ENCODE data around the gene CCDC57. TPM values are rescaled to one million over a fixed set of nuclear protein-coding genes. Genes with fewer than 3 reads are reported as not detected.

CCDC57 gene
- total and polyA plus RNA-seq, 2 of the 4 experiments (the other 2 are of a cell fraction), result 7.3 to 31.3 TPM

- TF ChIP-seq CTCF (conservative IDR thresholded peaks at IDR 0.05; ENCODE audit: low read depth, low read length) (peak; percentile 45), SMC3 (IDR thresholded peaks at IDR 0.05; ENCODE audit: low read depth, low read length) (no peak; the same call in 1 of the 2 replicates), CHD1 (IDR thresholded peaks at IDR 0.05; ENCODE audit: low read depth, low read length) (no peak; the same call in 1 of the 2 replicates), FOS (IDR thresholded peaks at IDR 0.05; ENCODE audit: low read depth, low read length) (no peak), MXI1 (IDR thresholded peaks at IDR 0.05; ENCODE audit: borderline replicate concordance, low read depth, low read length) (peak; percentile 5; the same call in 1 of the 2 replicates), MAFK (IDR thresholded peaks at IDR 0.05; ENCODE audit: low read depth, low read length) (peak; percentile 54)
Measured at GRCh38 chr17:82230609-82231311, 18.1 kb upstream of the CCDC57 start (continued).

Measured in IMR-90 (cell line).